Panc1 (cell line): Measurements from ENCODE around the gene KCTD19. TPM values are rescaled to one million over a fixed set of nuclear protein-coding genes. Genes with fewer than 3 reads are reported as not detected.

Experiments used
- ATAC-seq: fragments of 200-7000 bp; cut with Tn5 transposase; 2 replicates; pipeline ENCODE4 v1.9.1; 2020; ENCODE audit warnings: mild to moderate bottlenecking, moderate library complexity
- BruUV-seq: library from RNA; stranded (reverse); fragments of 400-500 nt; replicated peaks from 2 replicates; lab custom pipeline; 2021; lab: Mats Ljungman, UMichigan
- CTCF ChIA-PET: fragments of 300-600 bp; sonication (Branson Sonifier 250); formaldehyde crosslinking; loops from one replicate; lab custom pipeline; 2022; ENCODE audit warnings: antibody characterized with exemption; lab: Charles Lee
- POLR2A ChIA-PET: fragments of 300-600 bp; sonication (Branson Sonifier 250); formaldehyde crosslinking; loops from one replicate; lab custom pipeline; 2022; ENCODE audit warnings: antibody characterized with exemption; lab: Charles Lee
- DNase-seq: peaks from one replicate; pipeline ENCODE4 v3.0.0-alpha.2; 2010; ENCODE audit warnings: low read depth, low spot score
- H3K27ac ChIP-seq: 2 replicates; pipeline ENCODE4 v1.5.1; 2011; ENCODE audit warnings: mild to moderate bottlenecking, low read length, inconsistent platforms
- H3K27me3 ChIP-seq: fragments of 200-500 bp; sonication (Bioruptor generic); 2 replicates; pipeline ENCODE4 v1.6.0; 2014; ENCODE audit warnings: low read length, inconsistent platforms; ENCODE audit not compliant: control insufficient read depth, insufficient read depth
- H3K36me3 ChIP-seq: fragments of 200-500 bp; sonication (Bioruptor generic); 2 replicates; pipeline ENCODE4 v1.5.1; 2014; ENCODE audit warnings: inconsistent platforms, mild to moderate bottlenecking, low read length, moderate library complexity; ENCODE audit not compliant: control insufficient read depth, insufficient read depth
- H3K4me1 ChIP-seq: 2 replicates; pipeline ENCODE4 v1.5.1; 2011; ENCODE audit warnings: inconsistent platforms, mild to moderate bottlenecking, low read length, moderate library complexity; ENCODE audit not compliant: control insufficient read depth, insufficient read depth
- H3K4me3 ChIP-seq, 2 experiments: 2 replicates each; pipeline ENCODE4 v1.5.1; 2011 to 2012; ENCODE audit warnings: low read depth in 2 of 2, low read length in 2 of 2, mild to moderate bottlenecking in 2 of 2, inconsistent platforms in 1 of 2, moderate library complexity in 1 of 2
- H3K9me3 ChIP-seq: fragments of 200-500 bp; sonication (Bioruptor generic); 2 replicates; pipeline ENCODE4 v1.5.1; 2014; ENCODE audit warnings: low read depth, mild to moderate bottlenecking, inconsistent platforms, low read length, moderate library complexity; ENCODE audit not compliant: control insufficient read depth, insufficient read depth
- POLR2AphosphoS5 ChIP-seq: IDR thresholded peaks from 2 replicates; pipeline ENCODE4 v1.6.1; 2012; ENCODE audit warnings: mild to moderate bottlenecking, low read depth, low read length, moderate library complexity
- SIN3A ChIP-seq: IDR thresholded peaks from 2 replicates; pipeline ENCODE4 v1.6.1; 2012; ENCODE audit warnings: low read depth, mild to moderate bottlenecking, low read length, moderate library complexity, borderline replicate concordance; ENCODE audit not compliant: insufficient read depth
- TCF7L2 ChIP-seq: IDR thresholded peaks from 2 replicates; pipeline ENCODE4 v1.6.1; 2011; ENCODE audit warnings: mild to moderate bottlenecking, low read depth, low read length, inconsistent platforms
- in situ Hi-C: cut with HindIII; loops from 2 replicates; pipeline ENCODE4 v1.10.0; 2016; ENCODE audit warnings: low sequenced_read_pairs, low pct_unique_long_range_greater_than_20kb
- intact Hi-C: fragments of 100-400 bp; cut with micrococcal nuclease; formaldehyde crosslinking; loops from one replicate; pipeline ENCODE4 v1.10.0; 2022; ENCODE audit not compliant: unreplicated experiment
- total RNA-seq: library from RNA; stranded (reverse); gene quantifications from one replicate; pipeline ENCODE4 v1.2.1, GENCODE V29; 2021; ENCODE audit not compliant: unreplicated experiment
- TF ChIP-seq, protein P1 (sequence below), 2 experiments: IDR thresholded peaks; 2 replicates each; pipeline ENCODE4 v1.6.1; 2011 to 2012; ENCODE audit warnings: low read depth in 2 of 2, control low read depth in 1 of 2, low read length in 1 of 2, mild to moderate bottlenecking in 1 of 2, moderate library complexity in 1 of 2; ENCODE audit not compliant: insufficient read depth in 1 of 2
- TF ChIP-seq, protein P2 (sequence below): fragments of 450-650 bp; IDR thresholded peaks from 2 replicates; pipeline ENCODE4 v1.5.1; 2017; ENCODE audit warnings: mild to moderate bottlenecking

KCTD19 gene
- total RNA-seq, 1 experiment from 2014 or later, result 0.62 TPM

DNA sequence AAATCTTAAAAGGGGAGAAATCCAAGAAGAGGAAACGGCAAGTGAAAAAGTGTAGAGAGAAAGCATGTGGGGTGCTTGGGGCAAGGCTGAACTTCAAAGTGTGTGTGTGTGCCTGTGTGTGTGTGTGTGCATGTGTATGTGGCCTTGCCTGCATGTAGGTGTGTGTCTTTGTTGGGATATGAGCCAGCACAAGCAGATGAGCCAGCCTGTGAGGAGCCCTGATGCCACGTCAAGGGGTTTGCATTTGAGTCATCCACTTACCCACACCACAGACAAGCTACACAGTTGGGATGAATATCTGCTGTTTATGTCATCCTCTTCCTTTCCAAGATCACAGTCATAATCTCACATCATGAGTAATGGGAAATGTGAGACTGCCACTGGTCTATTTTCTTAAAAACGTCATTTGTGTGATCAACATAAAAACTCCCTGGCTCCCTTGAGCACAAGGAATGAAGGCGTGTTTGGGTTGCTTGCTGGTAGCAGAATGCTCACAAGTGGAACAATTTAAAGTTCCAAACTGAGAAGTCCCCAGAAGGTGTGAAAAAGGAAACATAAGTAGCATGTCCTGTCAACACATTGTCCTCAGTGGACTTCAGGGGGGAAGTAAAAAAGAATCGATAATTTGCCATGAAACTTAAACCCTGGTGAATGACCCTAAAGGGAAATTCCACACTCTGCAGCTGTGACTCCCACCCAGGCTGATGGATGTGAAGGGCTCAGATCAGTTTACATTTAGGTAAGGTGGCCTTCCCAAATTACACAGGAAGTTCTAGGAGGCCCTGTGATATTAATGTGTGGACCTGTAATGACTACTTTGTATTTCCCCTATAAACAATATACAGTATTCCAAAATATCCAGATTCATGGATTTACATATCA lies 14.7 kb downstream of the KCTD19 start:
- Histone ChIP-seq H3K4me1 (no peaks in the 10 kb centered on the region), H3K27ac (no peak overlapping the region), H3K4me3 (no peak overlapping the region), H3K9me3 (no peaks in the 10 kb centered on the region), H3K27me3 (no peaks in the 10 kb centered on the region), H3K36me3 (no peaks in the 10 kb centered on the region)
- POLR2A ChIA-PET, result no interaction called here
- peak; percentile 84 for ATAC-seq
- TF ChIP-seq, protein P1, sequence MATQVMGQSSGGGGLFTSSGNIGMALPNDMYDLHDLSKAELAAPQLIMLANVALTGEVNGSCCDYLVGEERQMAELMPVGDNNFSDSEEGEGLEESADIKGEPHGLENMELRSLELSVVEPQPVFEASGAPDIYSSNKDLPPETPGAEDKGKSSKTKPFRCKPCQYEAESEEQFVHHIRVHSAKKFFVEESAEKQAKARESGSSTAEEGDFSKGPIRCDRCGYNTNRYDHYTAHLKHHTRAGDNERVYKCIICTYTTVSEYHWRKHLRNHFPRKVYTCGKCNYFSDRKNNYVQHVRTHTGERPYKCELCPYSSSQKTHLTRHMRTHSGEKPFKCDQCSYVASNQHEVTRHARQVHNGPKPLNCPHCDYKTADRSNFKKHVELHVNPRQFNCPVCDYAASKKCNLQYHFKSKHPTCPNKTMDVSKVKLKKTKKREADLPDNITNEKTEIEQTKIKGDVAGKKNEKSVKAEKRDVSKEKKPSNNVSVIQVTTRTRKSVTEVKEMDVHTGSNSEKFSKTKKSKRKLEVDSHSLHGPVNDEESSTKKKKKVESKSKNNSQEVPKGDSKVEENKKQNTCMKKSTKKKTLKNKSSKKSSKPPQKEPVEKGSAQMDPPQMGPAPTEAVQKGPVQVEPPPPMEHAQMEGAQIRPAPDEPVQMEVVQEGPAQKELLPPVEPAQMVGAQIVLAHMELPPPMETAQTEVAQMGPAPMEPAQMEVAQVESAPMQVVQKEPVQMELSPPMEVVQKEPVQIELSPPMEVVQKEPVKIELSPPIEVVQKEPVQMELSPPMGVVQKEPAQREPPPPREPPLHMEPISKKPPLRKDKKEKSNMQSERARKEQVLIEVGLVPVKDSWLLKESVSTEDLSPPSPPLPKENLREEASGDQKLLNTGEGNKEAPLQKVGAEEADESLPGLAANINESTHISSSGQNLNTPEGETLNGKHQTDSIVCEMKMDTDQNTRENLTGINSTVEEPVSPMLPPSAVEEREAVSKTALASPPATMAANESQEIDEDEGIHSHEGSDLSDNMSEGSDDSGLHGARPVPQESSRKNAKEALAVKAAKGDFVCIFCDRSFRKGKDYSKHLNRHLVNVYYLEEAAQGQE (IDR thresholded peaks at IDR 0.05; ENCODE audit: insufficient read depth in 1 of 2, low read depth in 2 of 2, low read length in 1 of 2), result no peak
- TF ChIP-seq, protein P2, sequence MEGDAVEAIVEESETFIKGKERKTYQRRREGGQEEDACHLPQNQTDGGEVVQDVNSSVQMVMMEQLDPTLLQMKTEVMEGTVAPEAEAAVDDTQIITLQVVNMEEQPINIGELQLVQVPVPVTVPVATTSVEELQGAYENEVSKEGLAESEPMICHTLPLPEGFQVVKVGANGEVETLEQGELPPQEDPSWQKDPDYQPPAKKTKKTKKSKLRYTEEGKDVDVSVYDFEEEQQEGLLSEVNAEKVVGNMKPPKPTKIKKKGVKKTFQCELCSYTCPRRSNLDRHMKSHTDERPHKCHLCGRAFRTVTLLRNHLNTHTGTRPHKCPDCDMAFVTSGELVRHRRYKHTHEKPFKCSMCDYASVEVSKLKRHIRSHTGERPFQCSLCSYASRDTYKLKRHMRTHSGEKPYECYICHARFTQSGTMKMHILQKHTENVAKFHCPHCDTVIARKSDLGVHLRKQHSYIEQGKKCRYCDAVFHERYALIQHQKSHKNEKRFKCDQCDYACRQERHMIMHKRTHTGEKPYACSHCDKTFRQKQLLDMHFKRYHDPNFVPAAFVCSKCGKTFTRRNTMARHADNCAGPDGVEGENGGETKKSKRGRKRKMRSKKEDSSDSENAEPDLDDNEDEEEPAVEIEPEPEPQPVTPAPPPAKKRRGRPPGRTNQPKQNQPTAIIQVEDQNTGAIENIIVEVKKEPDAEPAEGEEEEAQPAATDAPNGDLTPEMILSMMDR, result no peak
- no peak for TF ChIP-seq SIN3A
- in situ Hi-C loops (no loop called here), intact Hi-C loops (no loop called here)
- peak; percentile 94 for DNase-seq
- CTCF ChIA-PET, result no interaction called here
- no TSS peak for BruUV-seq

DNA sequence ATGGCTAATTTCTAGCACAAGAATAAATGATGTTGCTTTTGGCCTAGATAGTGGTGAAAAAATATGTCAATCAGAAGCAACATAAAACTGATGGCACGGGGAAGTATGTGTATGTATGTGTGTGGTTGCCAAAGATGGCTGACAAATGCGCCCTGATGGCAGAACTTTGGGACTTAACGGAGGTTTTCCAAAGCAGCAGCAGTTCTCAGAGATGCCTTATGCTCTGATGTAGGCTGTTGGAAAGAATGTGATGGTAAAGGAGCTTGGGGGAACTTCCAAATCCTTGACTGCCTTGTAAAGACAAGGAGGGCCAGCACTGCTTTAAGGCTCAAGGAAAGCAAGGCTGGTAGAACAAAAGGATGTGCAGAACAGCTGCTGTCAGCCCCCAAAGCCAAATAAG lies 16.0 kb downstream of the KCTD19 start:
- Histone ChIP-seq H3K27ac (no peak overlapping the region), H3K36me3 (no peaks in the 10 kb centered on the region), H3K4me3 (no peak overlapping the region), H3K4me1 (no peaks in the 10 kb centered on the region), H3K9me3 (no peaks in the 10 kb centered on the region), H3K27me3 (no peaks in the 10 kb centered on the region)
- ATAC-seq (no peak), DNase-seq (no peak)
- no TSS peak for BruUV-seq
- in situ Hi-C loops (no loop called here), intact Hi-C loops (no loop called here)
- CTCF ChIA-PET, result no interaction called here
- POLR2A ChIA-PET, result no interaction called here
- TF ChIP-seq SIN3A (no peak), POLR2AphosphoS5 (no peak), TCF7L2 (no peak)
- TF ChIP-seq, protein P2, result no peak
- TF ChIP-seq, protein P1 (IDR thresholded peaks at IDR 0.05; ENCODE audit: insufficient read depth in 1 of 2, low read depth in 2 of 2, low read length in 1 of 2), result no peak
